ENCODE data around the gene CHD3.

The CHD3 gene

GRCh38 chr17:7867881-7868329 is 20.7 kb upstream of the CHD3 start:
- DNase-seq (no peak), ATAC-seq (ENCODE audit: insufficient read depth, low read depth) (peak; percentile 64; the same call in 1 of the 3 replicates)
- H3K4me3 ChIP-seq (ENCODE audit: low read depth in 1 of 2, low read length in 2 of 2): no peak overlapping the region
- no peak overlapping the region for H3K9ac ChIP-seq (ENCODE audit: low read depth, low read length)
- H3K4me2 ChIP-seq (ENCODE audit: insufficient read depth, low read length): no peak overlapping the region
- no peak overlapping the region for H2AFZ ChIP-seq (ENCODE audit: low read depth, low read length)
- no peaks in the 10 kb centered on the region for H3K36me3 ChIP-seq (ENCODE audit: insufficient read depth, low read length)
- H4K20me1 ChIP-seq (ENCODE audit: insufficient read depth, low read length): no peaks in the 10 kb centered on the region
- H3K27me3 ChIP-seq (ENCODE audit: insufficient read depth, low read length, poor library complexity): no peaks in the 10 kb centered on the region
- no peaks in the 10 kb centered on the region for H3K9me3 ChIP-seq (ENCODE audit: insufficient read depth, low read length, severe bottlenecking)
- no peak for TF ChIP-seq EZH2 (IDR thresholded peaks at IDR 0.05; ENCODE audit: borderline replicate concordance, low read depth, low read length, severe bottlenecking)
- no peak for TF ChIP-seq CTCF (IDR thresholded peaks at IDR 0.05; ENCODE audit: borderline replicate concordance, extremely low read depth, low read length, poor library complexity, severe bottlenecking)
- H3K27ac ChIP-seq (ENCODE audit: low read length): no peak overlapping the region
- H3K79me2 ChIP-seq (ENCODE audit: insufficient read depth, low read length): no peaks in the 10 kb centered on the region
- no peaks in the 10 kb centered on the region for H3K4me1 ChIP-seq (ENCODE audit: insufficient read depth, low read length)

- Histone ChIP-seq H3K79me2 (ENCODE audit: insufficient read depth, low read length) (no peaks in the 10 kb centered on the region), H3K36me3 (ENCODE audit: insufficient read depth, low read length) (no peaks in the 10 kb centered on the region), H4K20me1 (ENCODE audit: insufficient read depth, low read length) (no peaks in the 10 kb centered on the region), H3K4me3 (ENCODE audit: low read depth in 1 of 2, low read length in 2 of 2) (no peak overlapping the region), H3K27ac (ENCODE audit: low read length) (no peak overlapping the region), H3K27me3 (ENCODE audit: insufficient read depth, low read length, poor library complexity) (no peaks in the 10 kb centered on the region), H2AFZ (ENCODE audit: low read depth, low read length) (no peak overlapping the region), H3K4me1 (ENCODE audit: insufficient read depth, low read length) (no peaks in the 10 kb centered on the region), H3K4me2 (ENCODE audit: insufficient read depth, low read length) (no peak overlapping the region), H3K9ac (ENCODE audit: low read depth, low read length) (no peak overlapping the region), H3K9me3 (ENCODE audit: insufficient read depth, low read length, severe bottlenecking) (no peaks in the 10 kb centered on the region)
- TF ChIP-seq EZH2 (IDR thresholded peaks at IDR 0.05; ENCODE audit: borderline replicate concordance, low read depth, low read length, severe bottlenecking) (no peak), CTCF (IDR thresholded peaks at IDR 0.05; ENCODE audit: borderline replicate concordance, extremely low read depth, low read length, poor library complexity, severe bottlenecking) (no peak)
- ATAC-seq (ENCODE audit: insufficient read depth, low read depth) (no peak), DNase-seq (no peak)
Observed at GRCh38 chr17:7873051-7873450, 15.5 kb upstream of the CHD3 start.

- ATAC-seq (ENCODE audit: insufficient read depth, low read depth) (no peak), DNase-seq (no peak)
- no peak overlapping the region for H3K4me2 ChIP-seq (ENCODE audit: insufficient read depth, low read length)
- no peak overlapping the region for H3K4me3 ChIP-seq (ENCODE audit: low read depth in 1 of 2, low read length in 2 of 2)
- H3K4me1 ChIP-seq (ENCODE audit: insufficient read depth, low read length): no peaks in the 10 kb centered on the region
- H3K36me3 ChIP-seq (ENCODE audit: insufficient read depth, low read length): no peaks in the 10 kb centered on the region
- no peak overlapping the region for H3K9ac ChIP-seq (ENCODE audit: low read depth, low read length)
- H3K27me3 ChIP-seq (ENCODE audit: insufficient read depth, low read length, poor library complexity): no peaks in the 10 kb centered on the region
- no peaks in the 10 kb centered on the region for H4K20me1 ChIP-seq (ENCODE audit: insufficient read depth, low read length)
- H3K9me3 ChIP-seq (ENCODE audit: insufficient read depth, low read length, severe bottlenecking): no peaks in the 10 kb centered on the region
- no peak for TF ChIP-seq CTCF (IDR thresholded peaks at IDR 0.05; ENCODE audit: borderline replicate concordance, extremely low read depth, low read length, poor library complexity, severe bottlenecking)
- no peak for TF ChIP-seq EZH2 (IDR thresholded peaks at IDR 0.05; ENCODE audit: borderline replicate concordance, low read depth, low read length, severe bottlenecking)
- no peak overlapping the region for H2AFZ ChIP-seq (ENCODE audit: low read depth, low read length)
- H3K79me2 ChIP-seq (ENCODE audit: insufficient read depth, low read length): no peaks in the 10 kb centered on the region
- H3K27ac ChIP-seq (ENCODE audit: low read length): no peak overlapping the region
Observed at GRCh38 chr17:7875804-7876370, 12.7 kb upstream of the CHD3 start.

Data from DND-41 (cell line).